Hepatocyte (in vitro differentiated cells): ENCODE results near the gene PROSER2.

Experiments
- CTCF ChIP-seq: fragments of 200-600 bp; sonication (generic); IDR thresholded peaks from 2 replicates; pipeline ENCODE4 v1.5.1; 2016; ENCODE audit warnings: antibody characterized with exemption, mild to moderate bottlenecking; ENCODE audit not compliant: poor library complexity
- EZH2 ChIP-seq: fragments of 200-600 bp; sonication (generic); IDR thresholded peaks from 2 replicates; pipeline ENCODE4 v1.6.1; 2016; ENCODE audit warnings: antibody characterized with exemption, mild to moderate bottlenecking, borderline replicate concordance
- EZH2phosphoT487 ChIP-seq: fragments of 200-600 bp; sonication (generic); IDR thresholded peaks from one replicate; pipeline ENCODE4 v1.6.1; 2018; ENCODE audit warnings: antibody characterized with exemption, mild to moderate bottlenecking, low read depth, moderate library complexity; ENCODE audit not compliant: unreplicated experiment, severe bottlenecking

GRCh38 chr10:11799736-11800080 is 23.4 kb upstream of the PROSER2 start:
- TF ChIP-seq CTCF (no peak), EZH2phosphoT487 (no peak), EZH2 (no peak)
